B cell (primary cell): ENCODE results near the gene ALS2CL.

Source experiments
- EZH2 ChIP-seq: IDR thresholded peaks from 2 replicates; pipeline ENCODE4 v1.6.1; 2012; ENCODE audit warnings: borderline replicate concordance, low read depth, mild to moderate bottlenecking, moderate library complexity, low read length; ENCODE audit not compliant: insufficient read depth, poor library complexity, severe bottlenecking
- TF ChIP-seq, protein P1 (sequence below): fragments of 200-600 bp; IDR thresholded peaks from one replicate; pipeline ENCODE4 v1.8.0; 2022; ENCODE audit warnings: antibody characterized with exemption, mild to moderate bottlenecking

GRCh38 chr3:46693038-46693891 is at the start of gene ALS2CL:
- TF ChIP-seq, protein P1, sequence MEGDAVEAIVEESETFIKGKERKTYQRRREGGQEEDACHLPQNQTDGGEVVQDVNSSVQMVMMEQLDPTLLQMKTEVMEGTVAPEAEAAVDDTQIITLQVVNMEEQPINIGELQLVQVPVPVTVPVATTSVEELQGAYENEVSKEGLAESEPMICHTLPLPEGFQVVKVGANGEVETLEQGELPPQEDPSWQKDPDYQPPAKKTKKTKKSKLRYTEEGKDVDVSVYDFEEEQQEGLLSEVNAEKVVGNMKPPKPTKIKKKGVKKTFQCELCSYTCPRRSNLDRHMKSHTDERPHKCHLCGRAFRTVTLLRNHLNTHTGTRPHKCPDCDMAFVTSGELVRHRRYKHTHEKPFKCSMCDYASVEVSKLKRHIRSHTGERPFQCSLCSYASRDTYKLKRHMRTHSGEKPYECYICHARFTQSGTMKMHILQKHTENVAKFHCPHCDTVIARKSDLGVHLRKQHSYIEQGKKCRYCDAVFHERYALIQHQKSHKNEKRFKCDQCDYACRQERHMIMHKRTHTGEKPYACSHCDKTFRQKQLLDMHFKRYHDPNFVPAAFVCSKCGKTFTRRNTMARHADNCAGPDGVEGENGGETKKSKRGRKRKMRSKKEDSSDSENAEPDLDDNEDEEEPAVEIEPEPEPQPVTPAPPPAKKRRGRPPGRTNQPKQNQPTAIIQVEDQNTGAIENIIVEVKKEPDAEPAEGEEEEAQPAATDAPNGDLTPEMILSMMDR, result no peak
- no peak for TF ChIP-seq EZH2
